Thyroid gland (tissue), 4 donors: Measurements from ENCODE around the gene CDH4.

Experiments used
- CTCF ChIP-seq, 6 experiments: fragments of 200-600 bp in 3 of 6; fragments of 450-650 bp in 3 of 6; sonication (generic) in 3 of 6; IDR thresholded peaks; one replicate each; pipeline ENCODE4 v1.5.1; 2016 to 2019; ENCODE audit warnings: antibody characterized with exemption in 6 of 6, mild to moderate bottlenecking in 2 of 6, inconsistent platforms in 1 of 6, moderate library complexity in 1 of 6
- POLR2A ChIP-seq, 2 donors: fragments of 450-650 bp; IDR thresholded peaks; one replicate each; pipeline ENCODE4 v1.6.1; 2017; ENCODE audit warnings: antibody characterized with exemption in 2 of 2, mild to moderate bottlenecking in 2 of 2, moderate library complexity in 1 of 2

GRCh38 chr20:61674121-61674520 lies 422.1 kb downstream of the CDH4 start:
- TF ChIP-seq CTCF (IDR thresholded peaks at IDR 0.05) (no peak), POLR2A (IDR thresholded peaks at IDR 0.05) (no peak)
